Fibroblast of lung (primary cell): Measurements from ENCODE around the gene TEDC2. TPM values are rescaled to one million over a fixed set of nuclear protein-coding genes. Genes with fewer than 3 reads are reported as not detected.
A peak's percentile ranks its signal among the peaks of the same experiment; 100 is the strongest.

ENCODE experiments used
- DNase-seq, 2 donors: peaks; one replicate each; pipeline versions ENCODE4 v3.0.0 to v3.0.0-alpha.2; 2010; ENCODE audit warnings: low read depth in 2 of 2
- H2AFZ ChIP-seq: 2 replicates; pipeline ENCODE4 v1.5.1; 2012; ENCODE audit warnings: low read length, control low read depth, inconsistent platforms
- H3K27ac ChIP-seq: 2 replicates; pipeline ENCODE4 v1.5.1; 2011; ENCODE audit warnings: low read length, control low read depth; ENCODE audit not compliant: insufficient read depth
- H3K27me3 ChIP-seq: 2 replicates; pipeline ENCODE4 v1.5.1; 2011; ENCODE audit warnings: mild to moderate bottlenecking, low read length; ENCODE audit not compliant: control insufficient read depth, insufficient read depth
- H3K36me3 ChIP-seq: 2 replicates; pipeline ENCODE4 v1.5.1; 2011; ENCODE audit warnings: low read length; ENCODE audit not compliant: control insufficient read depth, insufficient read depth
- H3K4me1 ChIP-seq: 2 replicates; pipeline ENCODE4 v1.5.1; 2011; ENCODE audit warnings: low read length; ENCODE audit not compliant: control insufficient read depth, insufficient read depth; ENCODE audit errors: extremely low read depth
- H3K4me2 ChIP-seq: 2 replicates; pipeline ENCODE4 v1.5.1; 2011; ENCODE audit warnings: low read length, control low read depth; ENCODE audit not compliant: insufficient read depth; ENCODE audit errors: extremely low read depth
- H3K4me3 ChIP-seq, 4 experiments: fragments of 200-600 bp in 1 of 4; sonication (generic) in 1 of 4; replicated peaks in 1 of 4; 2 replicates each; pipeline ENCODE4 v1.5.1; 2011 to 2016; ENCODE audit warnings: low read length in 4 of 4, low read depth in 3 of 4, mild to moderate bottlenecking in 3 of 4, control low read depth in 2 of 4, inconsistent platforms in 1 of 4, mixed read lengths in 1 of 4; ENCODE audit not compliant: insufficient read depth in 1 of 4; ENCODE audit errors: control extremely low read depth in 1 of 4
- H3K79me2 ChIP-seq: 2 replicates; pipeline ENCODE4 v1.5.1; 2012; ENCODE audit warnings: mild to moderate bottlenecking, low read length, inconsistent platforms; ENCODE audit not compliant: control insufficient read depth, insufficient read depth
- H3K9ac ChIP-seq: 2 replicates; pipeline ENCODE4 v1.5.1; 2011; ENCODE audit warnings: mild to moderate bottlenecking, low read length, control low read depth; ENCODE audit not compliant: insufficient read depth
- H3K9me3 ChIP-seq: 2 replicates; pipeline ENCODE4 v1.5.1; 2012; ENCODE audit warnings: low read depth, low read length; ENCODE audit not compliant: control insufficient read depth, insufficient read depth
- H4K20me1 ChIP-seq: 2 replicates; pipeline ENCODE4 v1.5.1; 2011; ENCODE audit warnings: low read length; ENCODE audit not compliant: control insufficient read depth, insufficient read depth; ENCODE audit errors: extremely low read depth
- EZH2 ChIP-seq: IDR thresholded peaks from 2 replicates; pipeline ENCODE4 v1.5.1; 2012; ENCODE audit warnings: low read length, control low read depth, mild to moderate bottlenecking; ENCODE audit errors: missing control alignments
- polyA plus RNA-seq, 2 donors: library from polyadenylated mRNA; depleted of rRNA in 1 of 2; stranded (reverse) in 1 of 2; unstranded in 1 of 2; fragments of >200 nt; gene quantifications; 2 replicates each; pipeline ENCODE4 v1.2.1, GENCODE V29; 2011 to 2012; ENCODE audit warnings: missing spikeins in 1 of 2
- total RNA-seq: library from RNA; depleted of rRNA; stranded (reverse); fragments of >200 nt; gene quantifications from 2 replicates; pipeline ENCODE4 v1.2.1, GENCODE V29; 2014
- TF ChIP-seq, protein P1 (sequence below), 2 donors: IDR thresholded peaks in 1 of 2; conservative IDR thresholded peaks in 1 of 2; 1 replicate in 1 of 2; 2 replicates in 1 of 2; pipeline ENCODE4 v1.5.1; 2011 to 2012; ENCODE audit warnings: low read length in 2 of 2, control low read depth in 1 of 2, inconsistent platforms in 1 of 2, low read depth in 1 of 2, mild to moderate bottlenecking in 1 of 2

Gene TEDC2
- total and polyA plus RNA-seq, 2 donors (not counting 1 experiment from before 2014, with no cell fraction given): 1.2 to 1.7 TPM

DNA sequence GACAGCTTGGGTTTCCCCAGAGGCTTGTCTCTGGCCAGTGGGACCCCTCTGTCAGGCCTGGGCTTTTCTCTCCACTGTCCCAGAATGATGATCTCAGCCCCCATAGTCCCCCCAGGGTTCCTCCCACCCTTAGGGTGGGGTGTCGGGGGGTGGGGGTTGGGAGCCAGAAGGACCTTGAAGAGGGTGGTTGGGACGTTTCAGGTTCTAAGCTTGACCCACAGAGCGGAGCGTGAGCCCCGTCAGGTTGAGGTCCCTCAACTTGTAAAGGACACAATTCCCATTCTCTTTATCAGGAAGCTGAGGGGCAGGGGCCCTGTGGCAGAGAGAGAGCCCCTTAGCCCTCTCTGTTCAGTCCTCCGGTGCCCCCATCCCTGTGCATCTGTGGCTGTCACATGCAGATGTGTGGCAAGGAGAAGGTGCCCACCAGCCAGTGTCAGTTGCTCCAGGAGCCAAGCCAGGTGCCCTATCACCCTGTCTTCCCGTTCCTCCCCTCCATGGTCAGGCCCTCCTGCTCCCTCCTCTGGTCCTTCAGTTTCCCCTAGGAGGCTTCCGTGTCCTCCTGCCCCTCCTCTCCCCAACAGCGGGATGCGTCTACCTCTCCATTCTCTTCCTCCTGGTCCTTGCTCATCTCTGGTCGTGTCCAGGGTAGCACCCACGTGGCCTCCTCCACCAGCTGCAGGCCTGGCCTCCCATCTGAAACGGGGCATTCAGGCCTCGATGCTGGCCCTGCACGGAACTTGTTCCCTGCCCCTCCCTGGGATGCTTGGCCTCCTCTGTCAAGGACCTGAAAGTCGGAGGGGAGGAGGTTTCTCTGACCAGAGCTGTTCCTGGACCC is 9.7 kb downstream of the TEDC2 start:
- Histone ChIP-seq H3K9ac (no peak overlapping the region), H4K20me1 (no peaks in the 10 kb centered on the region), H3K27ac (no peak overlapping the region), H3K36me3 (no peaks in the 10 kb centered on the region), H3K27me3 (no peaks in the 10 kb centered on the region), H3K4me3 (no peak overlapping the region), H3K4me2 (no peak overlapping the region), H3K79me2 (no peaks in the 10 kb centered on the region), H3K9me3 (no peaks in the 10 kb centered on the region), H2AFZ (no peak overlapping the region), H3K4me1 (peaks cover 15% of the 10 kb centered on the region)
- peak; percentile 26 for TF ChIP-seq EZH2
- TF ChIP-seq, protein P1, sequence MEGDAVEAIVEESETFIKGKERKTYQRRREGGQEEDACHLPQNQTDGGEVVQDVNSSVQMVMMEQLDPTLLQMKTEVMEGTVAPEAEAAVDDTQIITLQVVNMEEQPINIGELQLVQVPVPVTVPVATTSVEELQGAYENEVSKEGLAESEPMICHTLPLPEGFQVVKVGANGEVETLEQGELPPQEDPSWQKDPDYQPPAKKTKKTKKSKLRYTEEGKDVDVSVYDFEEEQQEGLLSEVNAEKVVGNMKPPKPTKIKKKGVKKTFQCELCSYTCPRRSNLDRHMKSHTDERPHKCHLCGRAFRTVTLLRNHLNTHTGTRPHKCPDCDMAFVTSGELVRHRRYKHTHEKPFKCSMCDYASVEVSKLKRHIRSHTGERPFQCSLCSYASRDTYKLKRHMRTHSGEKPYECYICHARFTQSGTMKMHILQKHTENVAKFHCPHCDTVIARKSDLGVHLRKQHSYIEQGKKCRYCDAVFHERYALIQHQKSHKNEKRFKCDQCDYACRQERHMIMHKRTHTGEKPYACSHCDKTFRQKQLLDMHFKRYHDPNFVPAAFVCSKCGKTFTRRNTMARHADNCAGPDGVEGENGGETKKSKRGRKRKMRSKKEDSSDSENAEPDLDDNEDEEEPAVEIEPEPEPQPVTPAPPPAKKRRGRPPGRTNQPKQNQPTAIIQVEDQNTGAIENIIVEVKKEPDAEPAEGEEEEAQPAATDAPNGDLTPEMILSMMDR (conservative IDR thresholded peaks at IDR 0.05 in 1 of 2, IDR thresholded peaks at IDR 0.05 in 1 of 2; ENCODE audit: low read depth in 1 of 2, low read length in 2 of 2): no peak
- no peak for DNase-seq

DNA sequence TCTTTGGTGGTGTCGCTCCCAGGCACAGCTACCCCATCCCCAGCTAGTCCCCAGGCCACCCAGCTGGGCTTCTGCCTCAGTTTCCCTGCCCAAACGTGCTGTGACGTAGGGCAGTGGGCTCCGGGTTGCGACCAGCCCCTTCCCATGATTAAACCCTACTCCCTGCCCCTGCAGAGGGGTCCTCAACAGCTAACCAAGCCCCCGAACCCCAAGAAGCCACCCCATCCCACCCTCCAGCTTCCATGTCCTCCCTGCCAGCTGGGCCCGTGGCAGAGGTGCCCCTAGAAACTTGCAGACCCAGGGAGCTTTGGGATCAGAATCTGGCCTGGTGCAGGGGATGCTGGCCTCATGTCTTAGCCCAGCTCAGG is 10.3 kb downstream of the TEDC2 start:
- Histone ChIP-seq H2AFZ (no peak overlapping the region), H3K9me3 (no peaks in the 10 kb centered on the region), H3K36me3 (no peaks in the 10 kb centered on the region), H3K27ac (no peak overlapping the region), H3K4me3 (no peak overlapping the region), H4K20me1 (no peaks in the 10 kb centered on the region), H3K27me3 (no peaks in the 10 kb centered on the region), H3K4me1 (peaks cover 15% of the 10 kb centered on the region), H3K79me2 (no peaks in the 10 kb centered on the region), H3K9ac (no peak overlapping the region), H3K4me2 (no peak overlapping the region)
- TF ChIP-seq EZH2: no peak
- TF ChIP-seq, protein P1 (conservative IDR thresholded peaks at IDR 0.05 in 1 of 2, IDR thresholded peaks at IDR 0.05 in 1 of 2; ENCODE audit: low read depth in 1 of 2, low read length in 2 of 2): no peak
- DNase-seq: no peak

DNA sequence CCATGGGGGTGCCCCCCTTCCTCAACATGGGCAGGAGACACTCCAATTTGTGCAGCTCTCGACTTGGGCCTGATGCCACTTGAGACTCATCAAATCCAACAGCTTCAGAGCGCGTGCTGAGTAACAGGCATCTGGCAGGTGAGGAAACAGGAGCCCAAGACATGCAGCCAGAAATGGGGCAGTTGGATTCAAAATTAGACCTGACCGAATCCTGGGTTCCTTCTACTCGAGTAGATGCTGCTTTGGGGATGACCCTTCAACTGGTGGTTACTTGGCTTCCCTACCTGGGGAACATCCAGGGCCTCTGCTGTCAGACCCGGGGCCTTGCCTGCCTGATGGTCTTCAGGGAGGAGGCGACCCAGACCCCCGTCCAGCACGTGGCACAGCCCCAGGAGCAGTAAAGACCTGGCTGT is 10.7 kb downstream of the TEDC2 start:
- Histone ChIP-seq H3K4me3 (no peak overlapping the region), H2AFZ (no peak overlapping the region), H3K4me2 (no peak overlapping the region), H3K79me2 (no peaks in the 10 kb centered on the region), H3K9ac (no peak overlapping the region), H4K20me1 (no peaks in the 10 kb centered on the region), H3K9me3 (no peaks in the 10 kb centered on the region), H3K36me3 (no peaks in the 10 kb centered on the region), H3K27ac (no peak overlapping the region), H3K4me1 (peaks cover 15% of the 10 kb centered on the region), H3K27me3 (no peaks in the 10 kb centered on the region)
- DNase-seq: no peak
- TF ChIP-seq, protein P1 (conservative IDR thresholded peaks at IDR 0.05 in 1 of 2, IDR thresholded peaks at IDR 0.05 in 1 of 2; ENCODE audit: low read depth in 1 of 2, low read length in 2 of 2): no peak
- TF ChIP-seq EZH2: no peak
